A673 (cell line): Measurements from ENCODE around the gene HRH3. TPM values are rescaled to one million over a fixed set of nuclear protein-coding genes. Genes with fewer than 3 reads are reported as not detected.

Experiments
- BruUV-seq: library from RNA; stranded (reverse); fragments of 400-500 nt; replicated peaks from 2 replicates; lab custom pipeline; 2021; lab: Mats Ljungman, UMichigan
- CTCF ChIA-PET: fragments of 300-600 bp; sonication (Branson Sonifier 250); formaldehyde crosslinking; loops from one replicate; lab custom pipeline; 2022; ENCODE audit warnings: antibody characterized with exemption; lab: Charles Lee
- POLR2A ChIA-PET: fragments of 300-600 bp; sonication (Branson Sonifier 250); formaldehyde crosslinking; loops from one replicate; lab custom pipeline; 2022; ENCODE audit warnings: antibody characterized with exemption; ENCODE audit not compliant: low non-redundant PET; lab: Charles Lee
- DNase-seq: peaks from one replicate; pipeline ENCODE4 v3.0.0-alpha.2; 2015; ENCODE audit warnings: low spot score
- H3K27ac ChIP-seq: fragments of 200-600 bp; sonication (generic); 2 replicates; pipeline ENCODE4 v1.5.1; 2016; ENCODE audit warnings: mixed run types, low read depth, mild to moderate bottlenecking, mixed read lengths, antibody characterized with exemption, low read length; ENCODE audit not compliant: poor library complexity, severe bottlenecking
- H3K27me3 ChIP-seq: fragments of 200-600 bp; sonication (generic); replicated peaks from 2 replicates; pipeline ENCODE4 v1.6.1; 2017; ENCODE audit warnings: mixed run types, low read depth, mild to moderate bottlenecking, mixed read lengths, antibody characterized with exemption, low read length; ENCODE audit not compliant: insufficient read depth, poor library complexity
- H3K36me3 ChIP-seq: fragments of 200-600 bp; sonication (generic); 2 replicates; pipeline ENCODE4 v1.6.1; 2016; ENCODE audit warnings: mixed run types, mild to moderate bottlenecking, mixed read lengths, antibody characterized with exemption, low read length; ENCODE audit not compliant: insufficient read depth, poor library complexity, severe bottlenecking
- H3K4me1 ChIP-seq: fragments of 200-600 bp; sonication (generic); 2 replicates; pipeline ENCODE4 v1.6.1; 2017; ENCODE audit warnings: mixed run types, mild to moderate bottlenecking, mixed read lengths, antibody characterized with exemption, low read length; ENCODE audit not compliant: insufficient read depth, poor library complexity, severe bottlenecking
- H3K4me3 ChIP-seq: fragments of 200-600 bp; sonication (generic); 2 replicates; pipeline ENCODE4 v1.5.1; 2016; ENCODE audit warnings: low read depth, mixed run types, mild to moderate bottlenecking, mixed read lengths, low read length; ENCODE audit not compliant: poor library complexity, severe bottlenecking
- H3K9me3 ChIP-seq: fragments of 200-600 bp; sonication (generic); 2 replicates; pipeline ENCODE4 v1.6.1; 2016; ENCODE audit warnings: mixed run types, low read depth, mild to moderate bottlenecking, mixed read lengths, antibody characterized with exemption, low read length; ENCODE audit not compliant: poor library complexity, severe bottlenecking
- CTCF ChIP-seq: fragments of 300-800, 200-600 bp; sonication (generic); conservative IDR thresholded peaks from 2 replicates; pipeline ENCODE4 v1.5.1; 2017; ENCODE audit warnings: low read depth, mild to moderate bottlenecking, antibody characterized with exemption, low read length, moderate library complexity, mixed read lengths
- EZH2 ChIP-seq: fragments of 200-600 bp; sonication (generic); IDR thresholded peaks from 2 replicates; pipeline ENCODE4 v1.6.1; 2017; ENCODE audit warnings: borderline replicate concordance, low read depth, mild to moderate bottlenecking, mixed read lengths, antibody characterized with exemption, low read length; ENCODE audit not compliant: poor library complexity, severe bottlenecking
- intact Hi-C: fragments of 100-400 bp; cut with micrococcal nuclease; formaldehyde crosslinking; loops from one replicate; pipeline ENCODE4 v1.10.0; 2022; ENCODE audit not compliant: unreplicated experiment
- total RNA-seq: library from RNA; stranded (reverse); gene quantifications from 2 replicates; pipeline ENCODE4 v1.2.3, GENCODE V29; 2021

Gene HRH3
- total RNA-seq, 1 experiment from 2014 or later = not detected

DNA sequence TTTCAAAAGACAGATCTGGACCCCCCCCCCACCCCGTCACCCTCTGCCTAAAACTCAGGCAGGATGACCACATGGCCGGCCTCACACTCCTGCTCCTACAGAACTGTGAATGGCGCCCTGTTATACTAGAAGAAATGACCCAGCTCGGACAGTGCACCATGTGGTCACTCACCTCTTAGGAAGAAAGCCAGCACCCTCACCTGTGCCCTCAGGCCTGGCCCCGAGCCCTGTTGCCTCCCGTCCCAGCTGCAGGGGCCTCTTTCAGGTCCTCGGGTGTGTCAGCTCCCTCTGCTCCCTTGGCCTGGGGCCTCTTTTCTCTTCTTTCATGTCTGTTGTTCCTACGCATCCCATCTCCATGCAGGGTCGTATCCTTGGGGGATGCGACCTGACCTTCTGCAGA lies 42.0 kb upstream of the HRH3 start:
- Histone ChIP-seq H3K27ac (no peak overlapping the region), H3K9me3 (no peaks in the 10 kb centered on the region), H3K4me3 (no peak overlapping the region), H3K36me3 (peaks cover 3% of the 10 kb centered on the region), H3K4me1 (no peaks in the 10 kb centered on the region), H3K27me3 (no peaks in the 10 kb centered on the region)
- no peak for TF ChIP-seq CTCF
- no peak for TF ChIP-seq EZH2
- POLR2A ChIA-PET = no interaction called here
- no peak for DNase-seq
- intact Hi-C loops = no loop called here
- no TSS peak for BruUV-seq
- CTCF ChIA-PET = no interaction called here

DNA sequence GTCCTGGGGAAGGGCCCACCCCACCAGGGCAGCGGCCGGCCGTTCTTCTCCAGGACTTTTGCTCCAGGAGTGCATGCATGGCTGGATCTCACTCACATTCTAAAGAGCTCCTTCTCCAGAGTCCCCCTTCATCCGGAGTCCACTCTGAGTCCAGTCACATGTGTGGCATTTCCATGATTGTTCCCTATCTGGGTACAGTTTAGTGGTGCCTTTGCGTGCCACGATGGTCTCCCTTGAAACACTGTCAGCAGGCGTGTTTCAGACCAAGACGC lies 39.2 kb upstream of the HRH3 start:
- intact Hi-C loops = no loop called here
- Histone ChIP-seq H3K27ac (no peak overlapping the region), H3K36me3 (no peaks in the 10 kb centered on the region), H3K9me3 (no peaks in the 10 kb centered on the region), H3K27me3 (no peaks in the 10 kb centered on the region), H3K4me3 (no peak overlapping the region), H3K4me1 (no peaks in the 10 kb centered on the region)
- CTCF ChIA-PET = no interaction called here
- no TSS peak for BruUV-seq
- TF ChIP-seq CTCF (no peak), EZH2 (no peak)
- DNase-seq = no peak
- POLR2A ChIA-PET = no interaction called here

DNA sequence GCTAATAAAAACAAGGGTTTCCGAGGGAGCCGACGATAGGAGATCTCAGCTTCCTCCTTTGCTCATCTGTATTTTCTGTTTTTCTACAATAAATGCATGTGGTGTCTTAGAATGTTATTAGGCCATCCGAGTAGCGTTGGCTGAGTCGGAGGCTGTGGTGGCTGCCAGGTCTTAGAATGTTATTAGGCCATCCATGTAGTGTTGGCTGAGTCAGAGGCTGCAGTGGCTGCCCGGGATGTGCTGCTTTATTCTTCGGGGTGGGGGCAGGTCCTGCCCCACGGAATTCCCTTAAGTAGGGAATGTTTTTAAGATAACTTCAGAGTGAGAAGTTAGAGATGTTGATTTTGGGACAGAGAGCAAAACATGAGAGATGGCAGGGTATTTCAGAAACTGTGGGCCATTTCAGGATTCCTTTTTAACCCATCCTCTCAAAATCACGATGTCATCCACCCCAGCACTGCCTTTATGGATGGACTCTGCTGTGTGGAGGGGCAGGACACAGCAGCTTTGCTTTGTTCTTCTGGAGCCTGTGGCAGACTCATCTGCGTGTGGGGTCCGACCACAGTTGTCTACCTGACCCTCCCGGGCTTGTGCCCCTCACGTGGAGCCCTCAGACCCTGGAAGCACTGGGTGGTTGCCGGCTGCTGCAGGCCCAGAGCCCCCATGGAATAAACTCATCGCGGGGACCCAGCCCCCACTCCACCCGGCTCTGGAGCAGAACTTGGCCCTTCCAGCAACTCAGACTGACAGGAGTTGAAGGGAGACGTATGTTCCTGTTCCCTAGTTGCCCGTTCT lies 38.6 kb upstream of the HRH3 start:
- no TSS peak for BruUV-seq
- no peak overlapping the region for H3K4me3 ChIP-seq
- intact Hi-C loops = no loop called here
- H3K27ac ChIP-seq = no peak overlapping the region
- H3K4me1 ChIP-seq = no peaks in the 10 kb centered on the region
- no peak for TF ChIP-seq EZH2
- no peak for TF ChIP-seq CTCF
- H3K9me3 ChIP-seq = no peaks in the 10 kb centered on the region
- no peak for DNase-seq
- no peaks in the 10 kb centered on the region for H3K27me3 ChIP-seq
- no peaks in the 10 kb centered on the region for H3K36me3 ChIP-seq
- POLR2A ChIA-PET = no interaction called here
- CTCF ChIA-PET = no interaction called here
